KBM-7 (cell line): ENCODE results near the gene SFSWAP.
A peak's percentile ranks its signal among the peaks of the same experiment; 100 is the strongest.
"Not testable (repeated sequence)": the region's sequence is repeated elsewhere in the genome, so short reads cannot be mapped to it uniquely, and the experiment has no call there.

Experiments
- DNase-seq: peaks from one replicate; pipeline ENCODE4 v3.0.0-alpha.2; 2015
- in situ Hi-C: fragments of 300-500 bp; cut with MboI; formaldehyde crosslinking; loops from 2 replicates; pipeline ENCODE4 v1.14.3; 2020; ENCODE audit warnings: low sequenced_read_pairs, low pct_unique_long_range_greater_than_20kb, mixed read lengths

Gene SFSWAP

DNA sequence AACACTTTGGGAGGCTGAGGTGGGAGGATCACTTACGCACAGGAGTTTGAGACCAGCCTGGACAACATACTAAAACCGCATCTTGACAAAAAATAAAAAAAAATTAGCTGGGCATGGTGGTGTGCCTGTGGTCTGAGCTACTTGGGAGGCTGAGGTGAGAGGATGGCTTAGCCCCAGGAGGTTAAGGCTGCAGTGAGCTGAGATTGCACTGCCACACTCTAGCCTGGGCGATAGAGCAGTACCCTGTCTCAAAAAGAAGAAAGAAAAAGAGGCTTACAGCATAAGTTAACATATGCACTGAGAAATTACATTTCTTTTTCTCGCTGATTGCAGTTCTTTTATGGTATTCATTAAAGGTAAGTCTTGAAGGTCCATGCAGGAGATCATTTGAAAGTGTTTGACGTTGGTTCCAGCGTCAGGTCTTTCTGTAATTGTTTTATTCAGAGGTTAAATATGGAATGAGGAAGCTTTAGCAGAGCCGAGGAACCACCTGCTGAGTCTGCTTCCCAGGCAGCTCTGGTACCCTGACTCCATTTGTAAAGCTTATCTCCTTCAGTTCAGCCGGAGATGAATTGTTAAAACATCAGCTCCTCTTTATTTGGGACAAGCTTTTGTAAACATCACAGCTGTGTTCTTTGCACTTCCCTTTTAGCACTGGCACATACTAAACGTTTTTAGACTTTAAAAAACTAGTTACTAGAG is 18.5 kb downstream of the SFSWAP start:
- in situ Hi-C loops = no loop called here
- DNase-seq = peak; percentile 32

DNA sequence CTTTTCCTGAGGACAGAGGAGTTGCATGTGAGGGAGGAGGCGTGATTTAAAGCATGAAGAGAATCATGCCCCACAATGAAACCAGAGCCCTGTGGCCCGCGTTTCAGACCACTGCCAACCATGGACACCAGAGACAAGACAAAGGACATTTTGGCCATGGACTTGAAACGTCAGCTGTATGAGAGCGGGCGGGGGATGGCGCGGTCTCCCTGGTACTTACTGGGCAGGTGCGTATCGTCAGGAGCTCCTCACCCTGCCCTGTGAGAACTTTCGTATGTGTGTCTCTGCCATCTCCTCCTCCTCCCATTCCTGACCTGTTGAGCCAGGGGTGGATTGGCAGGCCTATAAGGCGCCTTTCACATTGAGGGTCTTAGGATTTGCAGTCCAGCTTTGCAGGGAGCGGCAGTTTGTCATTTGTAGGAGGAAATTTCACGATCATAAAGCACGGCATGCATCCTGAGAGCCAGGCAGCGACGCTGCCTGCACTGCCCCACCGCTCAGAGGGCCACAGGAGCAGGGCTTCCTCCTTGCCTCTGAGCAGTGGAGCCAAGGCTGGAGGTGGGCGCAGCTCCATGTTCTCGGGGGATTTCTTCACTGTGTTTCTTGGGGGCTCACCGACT is 22.2 kb downstream of the SFSWAP start:
- DNase-seq = no peak
- in situ Hi-C loops = no loop called here

DNA sequence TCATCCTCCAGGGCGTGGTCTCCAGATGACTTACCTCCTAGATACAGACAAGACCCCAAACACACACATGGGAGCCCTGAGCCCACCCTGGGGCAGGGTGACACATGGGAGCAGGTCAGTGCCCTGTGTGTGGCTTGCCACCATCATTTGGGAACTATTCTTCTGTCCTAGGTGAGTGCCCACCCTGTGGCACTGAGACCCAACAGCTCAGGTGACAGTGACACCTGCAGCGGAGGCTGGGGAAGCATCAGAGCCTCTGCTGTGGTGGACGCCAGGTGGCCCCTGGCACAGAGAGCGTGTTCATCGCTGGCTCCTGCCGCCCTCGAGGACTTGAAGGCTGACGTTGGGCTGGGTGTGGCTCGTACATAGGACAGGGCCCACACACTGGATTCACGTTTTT is 23.0 kb downstream of the SFSWAP start:
- in situ Hi-C loops = no loop called here
- no peak for DNase-seq

DNA sequence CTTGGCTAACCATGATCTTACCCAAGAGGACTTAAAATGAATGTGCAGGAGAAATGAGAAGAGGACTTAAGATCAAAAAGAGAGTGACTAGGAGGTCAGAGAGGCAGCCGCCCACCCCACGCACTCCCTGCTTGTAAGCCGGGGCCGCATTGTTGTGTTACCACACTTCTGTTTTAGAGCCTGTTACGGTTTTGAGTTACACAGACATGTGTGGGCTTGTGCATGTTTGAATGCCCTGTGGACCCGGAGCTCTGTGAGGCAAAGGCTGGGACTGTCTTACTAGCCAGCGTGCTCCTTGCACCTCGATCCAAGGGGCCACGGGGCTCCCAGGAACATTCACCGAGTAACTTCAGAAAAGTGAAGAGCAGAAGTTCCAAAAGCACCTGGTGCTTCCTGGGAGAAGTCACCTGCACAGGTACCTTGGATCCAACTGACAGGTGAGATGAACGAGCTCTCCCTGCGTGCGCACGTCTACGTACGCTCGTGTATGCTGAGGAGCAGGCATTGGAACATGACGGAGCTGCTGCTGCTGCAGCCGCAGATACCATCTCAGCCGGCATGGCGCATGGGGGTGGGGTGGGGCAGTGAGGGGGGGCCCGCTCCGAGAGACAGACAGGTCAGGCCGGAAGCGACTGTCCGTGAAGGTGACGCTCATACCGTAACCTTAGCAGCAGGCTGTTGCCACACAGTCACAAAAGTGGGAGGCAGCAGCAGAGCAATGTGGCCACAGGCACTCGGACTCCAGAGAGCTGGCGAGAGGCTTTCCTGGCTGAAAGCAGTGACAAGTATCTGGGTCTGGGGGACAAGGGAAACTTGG is 23.7 kb downstream of the SFSWAP start:
- in situ Hi-C loops = no loop called here
- no peak for DNase-seq

DNA sequence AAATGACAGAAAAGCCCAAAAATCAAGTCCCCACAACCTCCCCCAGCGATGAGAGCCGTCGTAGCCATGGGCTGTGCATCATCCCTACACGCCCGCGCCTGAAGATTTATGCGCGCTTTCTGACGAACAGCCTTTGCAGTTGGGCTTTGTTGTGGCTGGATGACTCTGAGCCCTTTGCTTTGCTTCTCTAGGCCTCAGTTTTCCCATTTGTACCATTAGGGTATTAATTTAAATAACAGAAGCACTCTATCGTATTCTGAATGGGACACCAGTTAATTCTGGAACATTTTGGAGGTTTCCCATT is 24.2 kb downstream of the SFSWAP start:
- in situ Hi-C loops = no loop called here
- no peak for DNase-seq

DNA sequence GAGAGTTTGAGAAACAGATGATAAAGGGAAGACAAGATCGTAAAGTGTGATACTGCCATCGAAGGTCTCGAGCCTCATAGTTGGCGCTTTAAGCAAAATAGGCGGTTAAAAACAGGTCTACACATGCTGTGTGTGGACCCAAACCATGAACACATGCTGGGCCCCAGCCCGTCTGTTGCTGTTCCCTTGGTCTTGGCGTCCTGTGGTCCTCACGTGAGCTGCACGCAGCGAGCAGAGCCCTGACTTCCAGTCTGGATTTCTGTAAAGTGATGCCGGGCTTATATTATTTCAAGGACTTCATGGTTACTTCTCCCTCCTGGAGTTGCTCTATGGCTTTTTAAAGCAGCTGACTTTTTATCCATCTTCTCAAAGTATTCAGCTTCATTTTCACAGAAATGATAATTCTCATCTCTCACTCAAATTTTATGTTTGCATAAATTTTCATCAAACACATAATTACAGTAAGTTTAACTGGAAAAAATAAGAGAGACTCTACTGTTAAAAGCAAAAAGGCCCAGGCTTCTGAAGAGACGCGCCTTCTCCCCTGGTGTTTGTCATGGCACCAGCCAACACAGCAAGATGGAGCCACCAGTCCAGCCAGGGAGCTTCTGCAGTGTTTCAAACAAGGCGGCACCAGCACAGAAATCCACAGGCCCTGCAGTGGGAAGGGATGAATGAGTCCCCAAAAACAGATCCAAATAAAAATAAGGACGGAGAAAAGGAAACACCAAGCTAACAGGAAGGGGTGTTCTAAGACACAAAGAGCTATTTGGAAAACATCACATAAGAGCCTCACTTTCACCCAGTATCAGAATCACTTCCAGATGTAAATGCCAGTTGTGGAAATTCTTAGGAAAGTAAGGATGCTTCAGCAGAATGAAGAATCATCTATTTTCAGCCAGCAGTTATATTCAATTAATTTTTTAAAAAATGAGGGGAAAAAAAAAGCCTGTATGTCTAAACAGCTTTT is 24.9 kb downstream of the SFSWAP start:
- in situ Hi-C loops = no loop called here
- DNase-seq = no peak

DNA sequence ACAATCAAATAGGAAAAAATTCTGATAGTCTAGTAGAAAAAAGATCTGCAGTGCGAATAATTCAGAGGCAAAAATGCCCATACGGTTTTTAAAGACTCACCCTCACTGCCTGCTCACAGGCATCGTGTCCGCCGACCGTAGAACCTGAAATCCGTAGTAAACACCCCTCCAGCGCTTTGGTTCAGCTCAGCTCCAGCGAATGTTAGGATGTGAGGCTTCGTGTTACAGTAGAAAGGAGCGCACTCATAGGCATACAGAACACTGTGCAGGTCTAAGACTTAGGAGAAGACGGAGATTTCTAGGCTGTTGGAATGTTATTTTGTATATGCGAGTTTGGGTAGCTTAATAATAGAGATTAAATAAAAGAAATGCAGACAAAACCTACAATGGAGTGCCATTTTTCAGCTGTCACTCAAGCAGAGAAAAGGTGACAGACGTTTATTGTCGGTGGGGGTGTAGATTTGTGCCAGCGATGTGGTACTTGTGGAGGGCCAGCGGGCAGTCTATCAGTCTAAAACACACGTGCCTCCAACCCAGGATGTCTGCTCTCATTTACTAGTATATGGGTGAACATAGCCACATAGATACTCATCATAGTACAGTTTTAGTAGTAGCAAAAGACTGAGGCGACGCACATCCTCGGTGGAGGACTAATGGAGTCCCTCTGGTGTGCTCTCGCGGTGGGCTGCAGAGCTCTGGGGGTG is 25.7 kb downstream of the SFSWAP start:
- in situ Hi-C loops = no loop called here
- no peak for DNase-seq

DNA sequence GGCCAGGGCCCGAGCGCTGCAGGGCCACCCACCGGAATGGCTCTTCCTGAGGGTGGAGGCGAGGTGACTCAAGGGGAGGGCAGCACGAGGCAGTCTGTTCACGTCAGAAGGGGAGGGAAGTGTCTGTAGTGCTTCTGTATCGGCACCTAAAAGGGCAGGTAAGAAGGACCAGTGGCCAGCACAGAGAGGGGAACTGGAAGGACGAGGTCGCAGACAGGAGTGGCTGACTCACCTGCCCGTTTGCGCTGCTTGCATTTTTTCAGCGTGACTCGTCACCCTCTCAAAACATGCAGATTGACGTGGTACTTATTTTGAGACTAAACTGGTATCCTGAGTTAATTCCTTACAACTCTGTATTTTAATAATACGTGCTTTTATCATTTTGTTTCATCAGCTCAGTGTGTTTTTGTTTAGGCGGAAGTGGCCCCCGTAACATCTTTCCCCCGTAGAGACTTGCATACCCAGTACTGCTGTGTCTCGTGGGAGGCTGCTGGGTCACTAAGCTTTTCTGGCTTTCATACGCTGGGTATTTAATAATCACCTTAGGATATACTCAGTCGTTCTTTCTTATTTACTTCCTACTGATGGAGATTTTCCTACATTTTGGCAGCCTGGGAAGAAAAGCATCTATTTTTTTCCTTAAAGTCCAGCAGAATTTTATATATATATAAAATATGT is 26.4 kb downstream of the SFSWAP start:
- no peak for DNase-seq
- in situ Hi-C loops = no loop called here

DNA sequence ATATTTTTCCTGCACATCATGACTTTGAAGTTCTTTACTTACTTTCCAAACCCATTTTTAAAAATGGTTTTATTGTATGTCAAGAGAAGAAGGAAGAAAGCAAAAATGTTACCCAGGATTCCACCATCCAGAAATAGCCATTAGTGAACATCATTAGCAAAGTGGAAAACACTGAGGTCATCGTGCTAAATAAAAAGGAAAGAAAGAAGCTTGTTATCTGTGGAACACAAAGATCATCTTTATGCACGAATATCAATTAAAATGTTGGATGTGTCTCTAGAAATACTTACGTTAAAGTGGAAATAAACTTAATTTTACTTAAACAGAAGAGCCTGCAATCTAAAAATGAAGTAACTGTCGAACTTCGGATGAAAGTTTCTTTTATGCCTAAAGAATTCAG is 27.3 kb downstream of the SFSWAP start:
- no peak for DNase-seq
- in situ Hi-C loops = no loop called here

DNA sequence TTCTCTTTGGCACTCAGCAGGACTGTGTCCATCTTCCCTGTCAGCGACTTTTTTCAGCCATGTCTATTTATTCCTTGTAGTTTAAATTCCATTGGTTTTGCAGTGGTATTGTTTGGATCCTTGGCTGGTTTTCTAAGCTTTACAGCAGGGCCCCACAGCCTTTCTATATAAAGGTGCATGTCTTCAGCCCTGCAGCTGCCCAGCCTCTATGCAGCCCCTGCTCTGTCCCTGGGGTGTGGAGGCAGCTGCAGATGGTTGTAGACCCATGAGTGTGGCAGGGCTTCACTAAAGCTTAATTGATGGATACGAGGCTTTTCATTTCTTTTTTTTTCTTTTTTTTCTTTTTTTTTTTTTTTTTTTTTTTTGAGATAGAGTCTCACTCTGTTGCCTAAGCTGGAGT is 29.7 kb downstream of the SFSWAP start:
- in situ Hi-C loops = no loop called here

DNA sequence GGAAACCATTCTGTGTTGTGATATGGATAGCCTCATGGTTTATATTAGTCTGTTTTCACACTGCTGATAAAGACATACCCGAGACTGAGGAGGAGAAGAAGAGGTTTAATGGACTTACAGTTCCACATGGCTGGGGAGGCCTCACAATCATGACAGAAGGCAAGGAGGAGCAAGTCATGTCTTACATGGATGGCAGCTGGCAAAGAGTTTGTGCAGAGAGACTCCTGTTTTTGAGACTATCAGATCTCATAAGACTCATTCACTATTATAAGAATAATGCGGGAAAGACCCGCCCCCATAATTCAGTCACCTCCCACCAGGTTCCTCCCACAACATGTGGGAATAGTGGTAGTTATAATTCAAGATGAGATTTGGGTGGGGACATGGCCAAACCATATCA is 31.9 kb downstream of the SFSWAP start:
- DNase-seq, in situ Hi-C loops: not testable (repeated sequence)

More for the DNA sequence above, 29.7 kb downstream of the SFSWAP start:
- DNase-seq = no peak

DNA sequence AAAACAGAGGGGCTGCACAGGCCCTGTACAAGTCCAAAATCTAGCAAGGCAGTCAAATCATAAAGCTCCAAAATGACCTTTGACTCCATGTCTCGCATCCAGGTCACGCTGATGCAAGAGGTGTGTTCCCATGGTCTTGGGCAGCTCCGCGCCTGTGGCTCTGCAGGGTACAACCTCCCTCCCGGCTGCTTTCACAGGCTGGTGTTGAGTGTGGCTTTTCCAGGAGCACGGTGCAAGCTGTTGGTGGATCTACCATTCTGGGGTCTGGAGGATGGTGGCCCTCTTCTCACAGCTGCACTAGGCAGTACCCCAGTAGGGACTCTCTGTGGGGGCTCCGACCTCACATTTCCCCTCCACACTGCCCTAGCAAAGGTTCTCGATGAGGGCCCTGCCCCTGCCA is 32.5 kb downstream of the SFSWAP start:
- DNase-seq, in situ Hi-C loops: not testable (repeated sequence)

DNA sequence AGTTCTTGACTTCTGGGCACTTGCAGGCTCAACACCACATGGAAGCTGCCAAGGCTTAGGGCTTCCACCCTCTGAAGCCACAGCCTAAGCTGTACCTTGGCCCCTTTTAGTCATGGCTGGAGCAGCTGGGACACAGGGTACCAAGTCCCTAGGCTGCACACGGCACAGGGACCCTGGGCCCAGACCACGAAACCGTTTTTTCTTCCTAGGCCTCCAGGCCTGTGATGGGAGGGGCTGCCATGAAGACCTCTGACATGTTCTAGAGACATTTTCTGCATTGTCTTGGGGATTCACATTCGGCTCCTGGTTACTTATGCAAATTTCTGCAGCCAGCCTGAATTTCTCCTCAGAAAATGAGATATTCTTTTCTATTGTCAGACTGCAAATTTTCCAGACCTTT is 33.0 kb downstream of the SFSWAP start:
- DNase-seq, in situ Hi-C loops: not testable (repeated sequence)

DNA sequence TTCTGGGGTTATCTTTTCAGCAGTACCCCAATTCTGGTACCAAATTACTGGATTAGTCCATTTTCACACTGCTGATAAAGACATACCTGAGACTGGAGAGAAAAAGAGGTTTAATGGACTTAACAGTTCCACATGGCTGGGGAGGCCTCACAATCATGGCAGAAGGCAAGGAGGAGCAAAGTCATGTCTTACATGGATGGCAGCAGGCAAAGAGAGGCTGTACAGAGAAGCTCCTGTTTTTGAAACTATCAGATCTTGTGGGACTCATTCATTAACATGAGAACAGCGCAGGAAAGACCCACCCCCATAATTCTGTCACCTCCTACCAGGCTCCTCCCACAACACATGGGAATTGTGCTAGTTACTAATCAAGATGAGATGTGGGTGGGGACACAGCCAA is 33.8 kb downstream of the SFSWAP start:
- DNase-seq, in situ Hi-C loops: not testable (repeated sequence)

DNA sequence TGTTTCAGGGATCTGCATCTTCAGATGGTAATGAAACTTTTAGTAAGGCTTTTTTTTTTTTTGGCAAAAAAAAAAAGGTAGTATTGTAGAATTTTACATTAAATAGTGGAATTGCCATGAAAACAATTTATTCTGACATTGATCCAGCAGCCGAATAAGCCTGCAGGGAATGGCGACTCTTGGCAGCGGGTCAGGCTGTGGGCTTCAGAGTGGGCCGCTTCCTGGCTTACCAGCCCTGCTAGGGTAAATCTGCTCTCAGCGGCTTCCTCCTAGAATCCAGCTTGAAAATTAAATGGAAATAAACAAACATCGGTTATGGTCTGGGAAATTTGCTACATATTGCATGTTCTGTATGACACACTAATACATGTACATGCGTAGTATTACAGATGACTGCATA is 34.8 kb downstream of the SFSWAP start:
- in situ Hi-C loops = no loop called here

DNA sequence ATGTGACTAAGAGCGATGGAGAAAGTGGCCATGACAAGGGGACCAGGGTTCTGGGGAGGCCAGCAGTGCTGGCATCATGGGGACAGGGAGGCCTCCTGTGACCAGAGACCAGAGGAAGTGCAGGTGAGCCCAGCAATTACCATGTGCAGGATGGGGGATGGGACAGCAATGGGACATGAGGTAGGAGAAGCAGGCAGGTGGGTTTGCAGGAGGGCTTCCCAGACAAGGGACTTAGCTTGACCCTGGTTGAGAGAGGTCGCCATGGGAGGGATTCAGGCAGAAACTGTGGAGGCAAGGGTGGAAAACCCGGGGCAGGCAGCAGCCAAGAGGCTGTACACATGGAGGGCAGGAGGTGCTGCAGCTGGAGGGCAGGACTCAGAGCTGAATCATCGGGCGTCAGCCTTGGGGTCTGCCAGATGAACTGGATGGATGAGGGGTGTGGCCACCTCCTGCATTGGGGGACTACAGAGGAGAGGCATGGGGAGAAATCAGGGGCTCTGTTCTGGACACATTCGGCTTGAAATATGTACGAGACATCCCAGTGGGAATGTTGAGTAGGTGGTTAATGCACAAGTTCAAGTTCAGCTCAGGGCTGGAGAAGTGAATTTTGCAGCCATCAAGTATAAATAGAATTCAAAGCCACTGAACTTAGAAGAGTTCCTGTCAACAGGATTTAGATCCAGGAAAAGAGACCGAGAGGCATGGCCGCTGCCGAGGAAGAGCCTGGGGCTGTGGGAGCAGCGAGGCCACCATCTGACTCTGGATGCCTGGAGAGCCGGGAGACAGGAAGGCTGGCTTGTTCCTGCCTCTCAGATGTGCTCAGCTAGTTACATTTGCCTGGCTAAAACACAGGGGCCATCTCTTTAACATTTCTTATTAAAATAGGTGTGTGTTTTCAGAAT is 36.6 kb downstream of the SFSWAP start:
- in situ Hi-C loops = no loop called here

More for the DNA sequence above, 34.8 kb downstream of the SFSWAP start:
- no peak for DNase-seq

DNA sequence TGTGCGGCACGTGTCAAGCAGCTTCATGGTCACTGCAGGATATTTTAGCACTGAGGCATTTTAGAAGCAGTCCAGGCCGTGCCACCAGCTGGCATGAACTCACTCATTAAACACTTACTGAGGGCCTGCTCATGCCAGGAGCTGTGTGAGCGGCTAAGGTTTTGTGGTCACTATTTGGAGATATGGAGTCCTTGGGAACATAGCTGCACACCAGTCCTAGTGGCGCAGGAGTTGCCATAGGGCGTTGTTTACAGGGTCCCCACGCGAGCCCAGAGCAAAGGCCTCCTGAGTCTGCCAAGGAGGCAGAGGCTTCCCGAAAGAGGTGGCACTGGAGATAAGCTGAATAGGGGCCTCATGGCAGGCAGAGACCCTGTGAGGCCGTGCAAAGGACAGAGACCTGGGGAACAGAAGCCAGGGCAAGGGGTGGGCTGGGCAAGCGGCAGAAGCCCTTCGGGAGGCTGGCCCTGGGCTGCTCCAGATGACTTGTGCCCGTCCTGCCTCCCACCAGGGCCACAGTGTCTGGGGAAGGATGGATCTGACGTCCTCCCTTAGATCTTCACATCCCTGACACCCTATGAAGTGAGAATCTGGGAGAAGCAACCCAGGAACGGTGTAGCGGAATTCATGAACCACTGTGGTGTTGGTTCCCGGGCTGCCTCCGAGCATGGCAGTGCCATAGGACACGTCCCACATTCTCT is 38.9 kb downstream of the SFSWAP start:
- DNase-seq = no peak
- in situ Hi-C loops = no loop called here

More for the DNA sequence above, 36.6 kb downstream of the SFSWAP start:
- no peak for DNase-seq
